HK-2 (cell line): ENCODE results near the gene SYT15.
"Not testable (repeated sequence)": the region's sequence is repeated elsewhere in the genome, so short reads cannot be mapped to it uniquely, and the experiment has no call there.

Experiments used
- DNase-seq: peaks from one replicate; pipeline ENCODE4 v3.0.0-alpha.2; 2018; ENCODE audit not compliant: unreplicated experiment

The SYT15 gene

GRCh38 chr10:46578474-46579178 is at the start of gene SYT15:
TSS of gene SYT15 (plus strand) at chr10:46579128. CDS start at chr10:46579169, 41 bp downstream.
- not testable (repeated sequence) for DNase-seq

- not testable (repeated sequence) for DNase-seq
These were observed 49.2 kb upstream of the SYT15 start for GRCh38 chr10:46529742-46530141.

- no peak for DNase-seq
These were observed 48.4 kb upstream of the SYT15 start for GRCh38 chr10:46530249-46531186.

- DNase-seq, result not testable (repeated sequence)
These were observed 46.7 kb upstream of the SYT15 start for GRCh38 chr10:46532256-46532655.

- no peak for DNase-seq
These were observed 44.0 kb upstream of the SYT15 start for GRCh38 chr10:46534828-46535524.

- DNase-seq, result no peak
These were observed 42.8 kb upstream of the SYT15 start for GRCh38 chr10:46536171-46536570.

GRCh38 chr10:46536781-46537180 is 42.1 kb upstream of the SYT15 start:
- no peak for DNase-seq

- DNase-seq, result no peak
These were observed 41.6 kb upstream of the SYT15 start for GRCh38 chr10:46537309-46537708.

GRCh38 chr10:46538155-46538554 is 40.8 kb upstream of the SYT15 start:
- no peak for DNase-seq

- DNase-seq, result no peak
These were observed 40.1 kb upstream of the SYT15 start for GRCh38 chr10:46538717-46539426.

- no peak for DNase-seq
These were observed 39.1 kb upstream of the SYT15 start for GRCh38 chr10:46539596-46540411.

GRCh38 chr10:46540412-46541016 is 38.4 kb upstream of the SYT15 start:
- DNase-seq, result no peak

GRCh38 chr10:46541017-46541661 is 37.8 kb upstream of the SYT15 start:
- DNase-seq, result no peak

GRCh38 chr10:46541735-46542566 is 37.0 kb upstream of the SYT15 start:
- DNase-seq, result no peak

GRCh38 chr10:46542567-46543465 is 36.1 kb upstream of the SYT15 start:
- DNase-seq, result no peak

GRCh38 chr10:46543466-46544377 is 35.2 kb upstream of the SYT15 start:
- DNase-seq, result no peak
